Measurements from ENCODE around the gene MGLL.

GRCh38 chr3:127839099-127839498 is 16.8 kb upstream of the MGLL start:
- TF ChIP-seq GATA2 (IDR thresholded peaks at IDR 0.05; ENCODE audit: low read depth, low read length) (no peak), GATA3 (IDR thresholded peaks at IDR 0.05; ENCODE audit: low read depth, low read length) (no peak)
